ENCODE results near the gene PANK4. TPM values are rescaled to one million over a fixed set of nuclear protein-coding genes. Genes with fewer than 3 reads are reported as not detected.

The PANK4 gene
- total and polyA plus RNA-seq, 12 donors, result 13.8 to 50.2 (median 28.4) TPM

DNA sequence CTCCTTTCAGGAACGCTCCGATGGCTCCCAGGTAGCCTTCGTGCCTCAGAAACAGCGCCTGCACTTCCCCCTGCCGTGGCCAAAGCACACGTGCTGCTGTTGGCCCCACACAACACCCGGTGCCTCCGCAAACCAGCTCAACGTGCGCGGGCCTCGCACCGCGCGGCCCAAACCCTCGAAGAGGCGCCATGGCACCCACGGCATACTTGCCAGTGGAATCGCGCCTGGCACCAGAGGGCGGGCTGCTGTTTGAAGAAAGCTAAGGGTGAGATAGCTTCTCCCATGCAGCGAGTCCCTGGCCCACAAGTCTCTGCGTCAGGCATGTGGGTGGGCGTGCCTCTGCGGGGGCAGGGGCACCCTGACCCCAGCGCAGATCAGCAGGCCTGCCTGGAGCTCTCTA lies 7.9 kb downstream of the PANK4 start:
- no peak for TF ChIP-seq POLR2A (IDR thresholded peaks at IDR 0.05)
- TF ChIP-seq, protein P1, sequence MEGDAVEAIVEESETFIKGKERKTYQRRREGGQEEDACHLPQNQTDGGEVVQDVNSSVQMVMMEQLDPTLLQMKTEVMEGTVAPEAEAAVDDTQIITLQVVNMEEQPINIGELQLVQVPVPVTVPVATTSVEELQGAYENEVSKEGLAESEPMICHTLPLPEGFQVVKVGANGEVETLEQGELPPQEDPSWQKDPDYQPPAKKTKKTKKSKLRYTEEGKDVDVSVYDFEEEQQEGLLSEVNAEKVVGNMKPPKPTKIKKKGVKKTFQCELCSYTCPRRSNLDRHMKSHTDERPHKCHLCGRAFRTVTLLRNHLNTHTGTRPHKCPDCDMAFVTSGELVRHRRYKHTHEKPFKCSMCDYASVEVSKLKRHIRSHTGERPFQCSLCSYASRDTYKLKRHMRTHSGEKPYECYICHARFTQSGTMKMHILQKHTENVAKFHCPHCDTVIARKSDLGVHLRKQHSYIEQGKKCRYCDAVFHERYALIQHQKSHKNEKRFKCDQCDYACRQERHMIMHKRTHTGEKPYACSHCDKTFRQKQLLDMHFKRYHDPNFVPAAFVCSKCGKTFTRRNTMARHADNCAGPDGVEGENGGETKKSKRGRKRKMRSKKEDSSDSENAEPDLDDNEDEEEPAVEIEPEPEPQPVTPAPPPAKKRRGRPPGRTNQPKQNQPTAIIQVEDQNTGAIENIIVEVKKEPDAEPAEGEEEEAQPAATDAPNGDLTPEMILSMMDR (IDR thresholded peaks at IDR 0.05), result no peak
- Histone ChIP-seq H3K27me3 (no peaks in the 10 kb centered on the region), H3K4me1 (replicated peaks in 1 of 2) (peaks cover 0 to 5% of the 10 kb centered on the region in 2 donors), H3K36me3 (replicated peaks in 1 of 2) (peaks cover 0 to 78% of the 10 kb centered on the region in 2 donors), H3K9me3 (replicated peaks in 1 of 3) (no peaks in the 10 kb centered on the region), H3K4me3 (no peak overlapping the region), H3K27ac (no peak overlapping the region)
- DNase-seq, result no peak
- intact Hi-C loops (cut with DNase I), result no loop called here
- 91 to 95% (median 94%) methylated on average over 16 to 26 of the region's 26 CpGs for WGBS, 4 donors

DNA sequence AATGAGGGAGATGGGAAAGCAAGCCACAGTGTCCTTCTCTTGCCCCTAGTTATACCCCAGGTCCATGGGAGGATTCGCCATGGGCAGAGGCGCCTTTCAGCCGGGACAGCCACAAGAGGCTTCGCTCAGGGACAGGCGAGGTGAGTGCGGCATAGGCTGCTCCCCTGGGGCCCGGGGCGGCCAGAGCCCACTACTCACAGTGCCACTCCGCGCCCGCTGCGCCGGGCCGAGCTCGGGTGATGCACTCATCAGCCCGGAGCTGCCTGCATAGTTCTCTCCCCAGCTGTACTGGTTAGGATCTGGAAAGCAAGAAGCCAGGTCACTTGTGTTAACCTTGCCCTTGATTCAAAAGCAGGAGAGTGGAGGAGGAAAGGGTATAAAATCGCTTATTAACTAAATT lies 8.4 kb downstream of the PANK4 start:
- Histone ChIP-seq H3K27me3 (no peaks in the 10 kb centered on the region), H3K4me1 (replicated peaks in 1 of 2) (peaks cover 0 to under 1% of the 10 kb centered on the region in 2 donors), H3K4me3 (no peak overlapping the region), H3K36me3 (replicated peaks in 1 of 2) (peaks cover 0 to 84% of the 10 kb centered on the region in 2 donors), H3K27ac (no peak overlapping the region), H3K9me3 (replicated peaks in 1 of 3) (no peaks in the 10 kb centered on the region)
- intact Hi-C loops (cut with DNase I), result no loop called here
- no peak for TF ChIP-seq POLR2A (IDR thresholded peaks at IDR 0.05)
- TF ChIP-seq, protein P1 (IDR thresholded peaks at IDR 0.05), result no peak
- WGBS, 4 donors, result 95 to 97% (median 96%) methylated on average over 17 of the region's 17 CpGs
- no peak for DNase-seq

DNA sequence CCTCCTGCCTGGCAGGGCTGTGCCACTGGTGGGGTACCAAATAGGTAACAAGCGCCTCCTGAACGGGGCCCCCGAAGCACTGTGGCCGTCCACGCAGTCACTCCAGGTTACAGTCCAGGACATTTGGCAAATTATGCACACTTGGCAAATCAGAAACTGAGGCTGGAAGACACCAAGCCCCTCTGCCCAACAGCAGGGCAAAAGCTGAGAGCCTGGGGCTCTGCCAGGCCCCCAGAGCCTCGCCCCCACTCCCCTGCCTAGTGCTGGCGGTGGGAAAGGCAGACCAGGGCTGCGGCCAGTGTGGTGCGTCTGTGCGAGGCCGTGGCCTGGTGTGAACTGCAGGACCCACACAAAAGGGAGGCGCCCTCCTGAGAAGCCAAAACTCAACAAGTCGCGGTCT lies 9.4 kb downstream of the PANK4 start:
- Histone ChIP-seq H3K27me3 (no peaks in the 10 kb centered on the region), H3K4me3 (no peak overlapping the region), H3K4me1 (replicated peaks in 1 of 2) (no peaks in the 10 kb centered on the region), H3K27ac (no peak overlapping the region), H3K9me3 (replicated peaks in 1 of 3) (no peaks in the 10 kb centered on the region), H3K36me3 (replicated peaks in 1 of 2) (peaks cover 0 to 94% of the 10 kb centered on the region in 2 donors)
- WGBS, 4 donors, result 96 to 100% (median 96%) methylated on average over 7 to 14 of the region's 14 CpGs
- DNase-seq, result no peak
- TF ChIP-seq POLR2A (IDR thresholded peaks at IDR 0.05), result no peak
- TF ChIP-seq, protein P1 (IDR thresholded peaks at IDR 0.05), result no peak
- intact Hi-C loops (cut with DNase I), result no loop called here

DNA sequence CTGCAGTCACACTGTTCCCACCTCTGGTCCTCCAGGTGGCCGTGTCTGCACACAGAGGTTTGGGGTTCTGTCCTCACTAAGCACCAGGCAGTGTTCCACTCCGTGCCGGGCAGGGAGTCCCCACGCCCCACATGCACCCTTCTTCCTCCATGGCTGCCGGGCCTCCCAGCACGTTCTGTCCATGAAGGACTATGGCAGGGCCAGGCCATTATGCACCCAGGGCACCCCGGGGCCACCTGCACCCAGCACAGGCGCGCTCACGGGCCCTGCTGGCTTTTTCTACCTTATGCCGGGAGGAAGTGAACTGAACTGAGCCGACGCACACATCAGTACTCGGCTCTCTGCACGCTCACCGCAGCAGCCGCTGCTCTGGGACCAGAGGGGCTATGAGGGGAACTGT lies 10.3 kb downstream of the PANK4 start:
- Histone ChIP-seq H3K9me3 (replicated peaks in 1 of 3) (no peaks in the 10 kb centered on the region), H3K4me1 (replicated peaks in 1 of 2) (no peaks in the 10 kb centered on the region), H3K4me3 (no peak overlapping the region), H3K36me3 (replicated peaks in 1 of 2) (peaks cover 0 to 94% of the 10 kb centered on the region in 2 donors), H3K27me3 (no peaks in the 10 kb centered on the region), H3K27ac (no peak overlapping the region)
- no peak for DNase-seq
- intact Hi-C loops (cut with DNase I), result no loop called here
- TF ChIP-seq, protein P1 (IDR thresholded peaks at IDR 0.05), result no peak
- TF ChIP-seq POLR2A (IDR thresholded peaks at IDR 0.05), result no peak
- WGBS, 4 donors, result 91 to 98% (median 95%) methylated on average over 8 to 17 of the region's 17 CpGs
